ENCODE measurements around the gene PDE11A. TPM values are rescaled to one million over a fixed set of nuclear protein-coding genes. Genes with fewer than 3 reads are reported as not detected.

Gene PDE11A
- total RNA-seq, 2 donors from 2014 or later, result 0.28 to 3.5 TPM

GRCh38 chr2:177723235-177723634 lies 349.3 kb downstream of the PDE11A start:
- no peak for TF ChIP-seq CTCF (IDR thresholded peaks at IDR 0.05)
- Histone ChIP-seq H3K27ac (no peak overlapping the region), H3K9me3 (no peaks in the 10 kb centered on the region), H3K36me3 (no peaks in the 10 kb centered on the region), H3K27me3 (replicated peaks; ENCODE audit: insufficient read depth) (no peaks in the 10 kb centered on the region), H3K4me3 (no peak overlapping the region), H3K4me1 (ENCODE audit: control insufficient read depth in 1 of 2, low read depth in 2 of 2) (no peaks in the 10 kb centered on the region)
- DNase-seq (ENCODE audit: low spot score), result no peak
- ATAC-seq (ENCODE audit: insufficient number of reproducible peaks, low FRiP score, low read depth), result no peak

- no peaks in the 10 kb centered on the region for H3K36me3 ChIP-seq
- H3K9me3 ChIP-seq, result no peaks in the 10 kb centered on the region
- H3K4me1 ChIP-seq (ENCODE audit: control insufficient read depth in 1 of 2, low read depth in 2 of 2), result no peaks in the 10 kb centered on the region
- no peak for TF ChIP-seq CTCF (IDR thresholded peaks at IDR 0.05)
- H3K27ac ChIP-seq, result no peak overlapping the region
- no peaks in the 10 kb centered on the region for H3K27me3 ChIP-seq (replicated peaks; ENCODE audit: insufficient read depth)
- ATAC-seq (ENCODE audit: insufficient number of reproducible peaks, low FRiP score, low read depth) (no peak), DNase-seq (ENCODE audit: low spot score) (no peak)
- no peak overlapping the region for H3K4me3 ChIP-seq
These were observed 350.6 kb downstream of the PDE11A start for GRCh38 chr2:177721818-177722567.

DNA sequence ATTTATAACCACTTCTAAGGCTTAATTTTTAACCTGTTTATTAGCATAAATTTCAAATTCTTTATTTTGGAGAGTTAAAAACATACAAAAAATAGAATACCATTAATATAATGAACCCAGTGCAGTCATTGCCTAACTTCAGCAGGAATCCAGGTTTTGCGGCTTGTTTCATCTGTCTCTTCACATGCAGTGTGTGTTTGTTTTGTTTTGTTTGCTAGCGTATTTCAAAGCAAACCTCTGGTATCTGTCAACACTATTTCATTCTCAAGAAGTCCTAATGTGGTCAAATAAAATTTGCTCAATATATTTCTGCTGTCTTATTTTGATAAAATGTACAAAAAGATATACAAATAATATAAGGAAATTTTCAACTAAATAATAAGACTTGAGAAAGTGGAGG lies 351.5 kb downstream of the PDE11A start:
- Histone ChIP-seq H3K36me3 (no peaks in the 10 kb centered on the region), H3K27me3 (replicated peaks; ENCODE audit: insufficient read depth) (no peaks in the 10 kb centered on the region), H3K27ac (no peak overlapping the region), H3K4me1 (ENCODE audit: control insufficient read depth in 1 of 2, low read depth in 2 of 2) (no peaks in the 10 kb centered on the region), H3K9me3 (no peaks in the 10 kb centered on the region), H3K4me3 (no peak overlapping the region)
- ATAC-seq (ENCODE audit: insufficient number of reproducible peaks, low FRiP score, low read depth) (no peak), DNase-seq (ENCODE audit: low spot score) (no peak)
- no peak for TF ChIP-seq CTCF (IDR thresholded peaks at IDR 0.05)

- ATAC-seq (ENCODE audit: insufficient number of reproducible peaks, low FRiP score, low read depth), result no peak
- DNase-seq (ENCODE audit: low spot score), result no peak
- no peaks in the 10 kb centered on the region for H3K9me3 ChIP-seq
- H3K36me3 ChIP-seq, result no peaks in the 10 kb centered on the region
- H3K27ac ChIP-seq, result no peak overlapping the region
- no peaks in the 10 kb centered on the region for H3K27me3 ChIP-seq (replicated peaks; ENCODE audit: insufficient read depth)
- TF ChIP-seq CTCF (IDR thresholded peaks at IDR 0.05), result no peak
- H3K4me1 ChIP-seq (ENCODE audit: control insufficient read depth in 1 of 2, low read depth in 2 of 2), result no peaks in the 10 kb centered on the region
- H3K4me3 ChIP-seq, result no peak overlapping the region
These were observed 354.6 kb downstream of the PDE11A start for GRCh38 chr2:177717831-177718618.

DNA sequence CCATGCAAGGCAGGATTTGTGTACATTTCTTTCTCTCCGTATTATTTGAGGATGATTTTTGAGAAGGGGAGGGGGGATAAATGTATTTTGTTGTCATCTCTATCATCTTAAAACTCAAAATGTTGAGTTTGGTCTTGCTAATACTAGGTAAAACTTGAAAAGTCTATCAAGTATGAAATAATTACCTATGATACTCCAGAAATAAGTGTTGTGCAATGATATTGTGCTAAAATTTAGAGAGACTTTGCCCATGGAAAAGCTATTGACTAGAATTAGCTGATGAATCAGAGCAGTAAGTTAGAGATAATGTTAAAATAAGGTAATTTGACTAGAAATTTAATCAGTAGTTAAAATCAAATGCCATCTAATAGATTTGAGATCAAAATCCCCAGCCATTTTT lies 356.1 kb downstream of the PDE11A start:
- Histone ChIP-seq H3K27ac (no peak overlapping the region), H3K27me3 (replicated peaks; ENCODE audit: insufficient read depth) (no peaks in the 10 kb centered on the region), H3K36me3 (no peaks in the 10 kb centered on the region), H3K4me1 (ENCODE audit: control insufficient read depth in 1 of 2, low read depth in 2 of 2) (no peaks in the 10 kb centered on the region), H3K4me3 (no peak overlapping the region), H3K9me3 (no peaks in the 10 kb centered on the region)
- no peak for ATAC-seq (ENCODE audit: insufficient number of reproducible peaks, low FRiP score, low read depth)
- DNase-seq (ENCODE audit: low spot score), result no peak
- no peak for TF ChIP-seq CTCF (IDR thresholded peaks at IDR 0.05)

All from thoracic aorta (tissue), 2 donors.